Glomerular visceral epithelial cell (primary cell): ENCODE results near the gene PAPOLA.
A peak's percentile ranks its signal among the peaks of the same experiment; 100 is the strongest.
"Not testable (repeated sequence)": the region's sequence is repeated elsewhere in the genome, so short reads cannot be mapped to it uniquely, and the experiment has no call there.

ENCODE experiments used
- DNase-seq: peaks from one replicate; pipeline ENCODE4 v3.0.0-alpha.2; 2016; ENCODE audit errors: extremely low spot score

The PAPOLA gene

DNA sequence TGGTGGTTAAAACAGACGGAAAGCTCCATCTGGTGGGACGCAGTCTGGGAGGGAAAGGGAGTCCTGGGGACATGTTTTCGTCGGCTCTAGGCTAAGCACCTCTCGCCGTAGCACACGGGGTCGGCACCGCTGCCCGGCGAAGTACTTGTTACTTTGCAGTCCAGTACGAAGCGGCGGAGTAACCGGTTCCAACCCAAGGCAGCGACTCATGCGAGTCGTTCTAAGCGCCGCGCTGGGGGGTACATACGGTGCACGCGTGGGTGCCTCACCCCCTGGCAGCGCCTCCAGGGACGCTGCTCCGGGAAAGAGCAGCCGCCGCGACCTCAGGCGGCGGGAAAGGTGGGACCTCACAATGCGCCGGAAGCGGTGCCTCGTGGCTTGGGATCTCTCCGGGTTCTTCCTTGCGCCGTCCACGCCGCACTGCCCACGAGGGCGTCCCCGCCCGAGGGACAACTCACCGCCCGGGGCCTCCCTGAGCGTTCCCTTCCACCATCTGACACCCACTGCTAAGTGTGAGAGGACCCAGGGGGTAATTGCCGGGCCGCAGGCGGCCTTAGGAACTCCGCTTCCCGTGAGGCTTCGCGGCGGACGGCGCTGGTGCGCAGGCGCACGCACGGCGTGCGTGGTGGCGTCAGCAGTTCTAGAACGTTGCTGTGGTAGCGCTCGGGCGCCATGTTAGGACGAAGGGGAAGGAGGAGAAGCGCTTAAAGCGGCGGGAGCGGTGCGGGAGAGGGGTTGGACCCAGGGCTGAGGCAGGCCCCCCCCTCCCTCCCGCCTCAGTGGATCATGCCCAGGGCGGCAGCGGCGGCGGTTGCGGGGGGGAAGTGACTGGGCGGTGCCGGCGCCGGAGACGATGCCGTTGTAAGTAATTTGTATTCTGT, at the start of gene PAPOLA:
PAPOLA (plus strand) TSS at position 643 of the 881 bp plus-strand sequence; CDS start at position 854, 211 bp downstream.
- DNase-seq: peak; percentile 96

DNA sequence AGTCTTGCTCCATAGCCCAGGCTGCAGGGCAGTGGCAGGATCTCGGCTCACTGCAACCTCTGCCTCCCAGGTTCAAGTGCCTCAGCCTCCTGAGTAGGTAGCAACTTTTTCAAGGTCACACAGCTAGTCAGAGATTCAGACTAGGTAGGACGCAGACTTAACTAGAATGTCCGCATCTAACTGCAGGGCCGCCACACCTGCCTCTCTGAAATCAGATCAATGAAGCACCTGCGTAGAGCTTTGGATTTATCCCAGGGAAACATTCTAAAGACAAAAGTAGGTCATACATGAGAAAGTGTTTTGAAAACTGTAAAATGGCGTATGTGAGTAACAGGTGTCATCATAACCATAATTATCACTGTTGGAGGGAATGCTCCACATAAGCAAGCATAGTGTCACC, 49.5 kb upstream of the PAPOLA start:
- no peak for DNase-seq

DNA sequence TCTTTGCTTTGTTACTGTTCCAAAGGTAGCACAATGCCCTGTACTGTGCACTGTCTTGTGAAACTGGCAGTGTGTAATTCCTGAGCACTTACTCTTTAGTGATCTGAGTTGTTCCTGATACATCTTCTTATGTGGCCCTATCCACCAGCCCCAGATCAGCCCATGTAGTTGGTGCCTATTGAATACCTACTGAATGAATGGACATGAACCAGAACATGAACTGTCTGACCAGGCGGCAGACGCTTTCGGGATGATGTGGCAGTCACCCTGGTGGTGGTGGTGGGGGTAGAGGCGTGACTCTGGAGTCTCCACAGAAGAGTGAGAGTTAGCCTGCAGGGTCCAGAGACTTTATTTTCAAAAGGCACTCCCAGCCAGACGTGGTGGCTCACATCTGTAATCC, 46.6 kb upstream of the PAPOLA start:
- no peak for DNase-seq

DNA sequence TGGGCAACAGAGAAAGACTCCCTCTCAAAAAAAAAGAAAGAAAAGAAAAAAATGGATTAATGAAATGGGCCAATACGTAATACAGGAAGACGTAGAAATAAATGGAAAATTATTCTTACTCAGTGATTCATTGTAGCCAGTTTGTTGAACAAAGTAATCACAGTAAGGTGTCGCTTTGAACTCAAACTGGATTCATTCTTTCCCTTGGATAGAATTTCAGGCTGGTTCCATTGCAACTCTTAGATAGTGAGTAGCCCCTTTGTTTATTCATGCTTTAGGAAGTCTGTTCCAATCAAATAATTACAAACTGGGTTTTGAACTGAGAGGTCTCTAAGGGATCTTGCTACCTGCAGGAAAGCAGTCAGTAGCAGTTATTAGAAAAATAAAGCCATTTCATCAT, 42.3 kb upstream of the PAPOLA start:
- no peak for DNase-seq

DNA sequence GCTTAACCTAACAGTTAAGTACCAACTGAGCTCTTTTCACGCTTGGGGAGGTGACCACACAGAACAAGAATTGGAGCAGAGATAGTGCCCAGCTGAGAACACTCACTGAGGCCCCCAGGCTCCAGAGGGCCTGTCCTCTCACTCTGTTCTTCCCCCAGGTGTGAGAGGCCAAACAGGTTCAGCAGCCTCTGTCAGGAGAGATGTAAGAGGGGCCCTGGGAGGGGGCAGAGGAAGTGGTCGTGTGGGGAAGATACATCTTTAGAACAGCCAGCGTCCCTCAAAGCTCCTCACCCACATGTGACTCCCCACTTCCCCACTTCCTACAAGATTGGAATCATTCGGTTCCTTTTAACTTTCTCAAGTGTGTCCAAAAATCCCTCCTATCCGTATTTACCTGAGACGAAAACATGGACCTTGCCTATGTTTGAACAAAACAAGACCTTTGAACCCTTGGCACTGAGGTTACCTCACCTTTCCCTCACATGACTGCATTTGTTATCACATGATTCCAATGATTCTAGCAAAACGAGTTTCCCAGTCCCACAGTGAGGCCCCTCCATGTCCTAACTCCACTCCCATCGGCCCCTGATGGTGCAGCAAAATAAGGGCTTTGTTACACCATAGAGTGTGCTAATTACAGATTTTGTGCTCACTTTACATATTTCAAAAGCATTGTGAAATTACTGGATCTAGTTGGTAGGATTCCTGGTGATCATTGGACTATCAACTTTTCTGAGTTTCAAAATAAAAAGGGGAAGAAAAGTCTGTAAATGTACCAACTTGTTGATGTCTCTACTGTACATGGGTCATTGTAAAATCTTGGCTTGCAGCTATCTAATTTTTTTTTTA, 40.0 kb upstream of the PAPOLA start:
- DNase-seq: no peak

DNA sequence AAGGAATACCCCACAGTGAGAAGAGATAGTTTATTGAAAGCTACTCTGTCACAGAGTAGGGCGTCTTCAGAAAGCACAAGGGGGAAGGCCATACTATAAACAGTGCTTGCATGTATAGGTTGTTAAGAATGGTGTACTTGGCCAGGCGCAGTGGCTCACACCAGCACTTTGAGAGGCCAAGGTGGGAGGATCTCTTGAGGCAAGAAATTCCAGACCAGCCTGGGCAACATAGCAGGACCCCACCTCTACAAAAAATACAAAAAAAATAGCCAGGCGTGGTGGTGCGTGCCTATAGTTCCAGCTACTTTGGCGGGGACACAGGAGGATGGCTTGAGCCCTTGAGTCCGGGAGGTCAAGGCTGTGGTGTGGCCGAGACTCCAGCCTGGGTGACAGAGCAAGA, 38.0 kb upstream of the PAPOLA start:
- no peak for DNase-seq

DNA sequence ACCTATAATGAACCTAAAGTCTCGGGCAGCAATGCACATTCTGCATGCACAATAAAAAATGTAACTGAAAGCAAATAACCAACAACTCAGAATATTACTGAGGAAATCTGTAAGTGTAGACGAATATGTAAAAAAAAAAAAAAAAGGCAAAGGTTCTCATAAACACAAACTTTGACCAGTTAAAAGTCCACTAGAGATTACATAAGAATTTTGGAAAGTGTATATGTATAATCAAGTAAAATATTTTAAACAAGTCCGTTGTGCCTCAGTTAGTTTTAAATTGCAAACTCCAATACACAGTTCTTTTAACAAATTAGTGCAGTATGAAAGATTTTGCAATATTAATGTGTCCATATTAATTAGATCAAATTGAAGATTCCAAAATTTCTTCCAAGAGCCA, 35.3 kb upstream of the PAPOLA start:
- no peak for DNase-seq

DNA sequence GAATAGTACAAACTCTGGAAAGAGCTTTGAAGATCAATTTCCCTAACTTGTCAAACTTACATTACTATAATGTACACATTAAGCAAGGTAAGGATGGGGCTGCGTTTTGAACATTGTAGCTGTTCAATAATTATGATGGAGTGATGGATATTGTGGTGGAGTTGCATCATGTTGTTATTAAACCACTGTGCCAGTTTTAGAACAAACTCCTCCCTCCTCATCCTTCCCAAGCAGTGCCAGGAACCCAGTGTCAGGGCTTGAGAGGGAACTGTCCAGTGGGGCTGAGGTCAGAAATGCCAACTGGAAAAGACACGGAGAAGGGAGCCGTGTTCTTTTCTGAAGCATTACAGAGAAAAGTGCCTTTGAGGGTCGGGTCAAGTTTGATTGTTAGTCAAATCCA, 31.9 kb upstream of the PAPOLA start:
- no peak for DNase-seq

DNA sequence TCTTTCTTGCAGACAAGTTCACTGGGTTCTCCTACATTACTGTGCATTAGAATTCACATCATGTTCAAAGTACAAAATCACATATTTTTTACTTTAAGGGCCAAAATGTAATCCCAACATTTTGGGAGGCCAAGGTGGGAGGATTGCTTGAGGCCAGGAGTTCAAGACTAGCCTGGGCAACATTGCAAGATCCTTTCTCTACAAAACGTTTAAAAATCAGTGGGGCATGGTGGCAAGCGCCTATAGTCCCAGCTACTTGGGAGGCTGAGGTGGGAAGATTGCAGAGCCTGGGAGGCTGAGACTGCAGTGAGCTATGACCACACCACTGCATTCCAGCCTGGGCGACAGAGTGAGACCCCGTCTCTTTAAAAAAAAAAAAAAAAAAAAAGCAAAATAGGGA, 31.2 kb upstream of the PAPOLA start:
- not testable (repeated sequence) for DNase-seq

DNA sequence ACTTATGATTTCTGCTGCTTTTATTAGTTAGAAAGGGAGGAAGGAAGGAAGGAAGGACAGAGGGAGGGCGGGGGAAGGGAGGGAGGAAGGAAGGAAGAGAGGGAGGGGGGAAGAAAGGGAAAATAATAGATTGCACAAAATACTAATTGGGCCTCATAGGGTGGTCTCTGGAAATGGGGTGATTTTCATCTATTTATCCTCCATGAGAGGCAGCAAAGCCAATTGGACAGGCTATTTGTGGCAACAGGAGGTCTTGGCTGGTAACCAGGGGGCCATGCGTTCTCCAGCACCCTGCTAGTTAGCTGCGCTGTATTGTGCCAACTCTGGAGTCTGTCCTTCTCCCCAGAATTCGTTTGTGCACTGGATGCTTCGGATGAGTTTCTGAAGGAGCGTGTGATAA, 24.1 kb upstream of the PAPOLA start:
- no peak for DNase-seq

DNA sequence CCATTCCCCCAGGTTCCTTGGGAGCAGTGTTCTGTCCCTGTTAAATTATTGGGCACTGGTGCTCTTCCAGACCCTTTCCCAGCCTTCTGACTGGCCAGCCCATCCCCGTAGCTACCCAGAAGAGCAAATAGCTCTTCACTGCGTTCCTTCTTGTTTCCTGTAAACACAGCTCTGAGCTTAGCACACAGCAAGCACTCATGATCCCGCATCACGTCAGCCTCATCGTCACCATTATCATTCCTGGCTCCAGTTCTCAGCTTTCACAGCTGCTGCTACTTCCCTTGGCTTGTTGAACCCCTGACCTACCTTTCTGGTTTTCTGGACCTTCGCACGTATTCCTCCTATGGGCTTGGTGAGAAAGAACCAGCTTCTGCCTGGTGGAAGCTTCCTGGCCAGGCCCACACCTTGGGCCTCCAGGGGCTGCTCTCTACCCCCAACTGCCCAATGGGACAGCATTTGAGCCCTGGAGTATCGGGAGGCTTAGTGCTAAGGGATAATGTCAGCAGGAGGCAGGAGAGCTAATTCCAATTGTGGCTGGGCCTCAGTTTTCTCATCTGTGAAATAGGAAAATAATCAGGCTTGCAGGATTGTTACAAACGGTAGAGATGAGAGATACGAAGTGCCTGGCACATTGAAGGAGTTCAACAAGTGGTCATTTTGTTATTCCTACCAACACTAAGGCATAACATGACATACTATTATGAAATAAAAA, 22.6 kb upstream of the PAPOLA start:
- DNase-seq: no peak

DNA sequence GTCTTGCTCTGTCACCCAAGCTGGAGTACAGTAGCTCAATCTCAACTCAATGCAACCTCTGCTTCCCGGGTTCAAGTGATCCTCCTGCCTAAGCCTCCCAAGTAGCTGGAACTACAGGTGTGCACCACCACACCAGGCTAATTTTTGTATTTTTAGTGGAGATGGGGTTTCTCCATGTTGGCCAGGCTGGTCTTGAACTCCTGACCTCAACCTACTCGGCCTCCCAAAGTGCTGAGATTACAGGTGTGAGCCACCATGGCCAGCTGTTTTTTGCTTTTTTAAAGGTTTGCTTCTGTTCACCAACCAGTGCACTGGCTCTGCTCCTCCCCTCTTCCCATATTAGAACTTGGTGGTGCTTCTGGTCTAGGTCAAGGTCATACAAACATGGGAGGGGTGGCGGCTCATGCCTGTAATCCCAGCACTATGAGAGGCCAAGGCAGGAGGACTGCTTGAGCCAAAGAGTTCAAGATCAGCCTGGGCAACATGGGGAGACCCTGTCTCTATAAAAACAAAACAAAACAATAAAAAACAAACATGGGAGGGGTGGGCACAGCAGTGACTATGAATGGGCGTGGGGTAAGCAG, 20.4 kb upstream of the PAPOLA start:
- DNase-seq: no peak

DNA sequence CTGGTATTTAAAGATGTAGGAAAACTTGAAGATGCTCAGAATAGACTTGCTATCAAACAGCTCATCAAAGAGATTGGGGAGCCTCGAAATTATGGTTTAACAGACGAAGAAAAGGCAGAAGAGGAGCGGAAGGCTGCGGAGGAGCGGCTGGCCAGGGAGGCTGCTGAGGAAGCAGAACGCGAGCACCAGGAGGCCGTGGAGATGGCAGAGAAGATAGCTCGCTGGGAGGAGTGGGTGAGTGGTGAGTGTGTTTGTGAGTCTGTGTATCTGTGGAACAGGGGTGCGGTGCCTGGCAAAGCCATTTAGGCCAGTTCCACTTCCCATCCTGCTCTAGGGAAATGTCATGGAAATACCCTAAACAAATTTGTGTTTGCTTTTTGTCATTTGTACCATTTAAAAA, 19.2 kb upstream of the PAPOLA start:
- DNase-seq: no peak

DNA sequence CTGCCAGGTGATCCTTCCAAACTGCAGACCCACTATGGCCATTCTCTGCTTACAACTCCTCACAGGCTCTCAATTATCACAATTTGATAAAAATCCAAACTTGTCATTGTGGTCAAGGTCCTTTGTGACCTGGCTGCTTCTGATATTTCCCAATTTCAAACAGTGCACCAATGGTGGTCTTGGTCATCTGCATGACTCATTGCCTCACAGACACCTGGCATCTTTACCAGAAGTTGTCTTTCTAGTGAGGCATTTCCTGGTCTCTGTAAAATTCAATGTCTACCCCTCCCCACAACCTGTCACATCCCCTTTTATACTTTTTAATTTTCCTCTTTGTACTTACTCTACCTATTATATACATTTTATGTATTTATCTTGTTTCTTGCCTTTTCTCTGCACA, 17.8 kb upstream of the PAPOLA start:
- no peak for DNase-seq

DNA sequence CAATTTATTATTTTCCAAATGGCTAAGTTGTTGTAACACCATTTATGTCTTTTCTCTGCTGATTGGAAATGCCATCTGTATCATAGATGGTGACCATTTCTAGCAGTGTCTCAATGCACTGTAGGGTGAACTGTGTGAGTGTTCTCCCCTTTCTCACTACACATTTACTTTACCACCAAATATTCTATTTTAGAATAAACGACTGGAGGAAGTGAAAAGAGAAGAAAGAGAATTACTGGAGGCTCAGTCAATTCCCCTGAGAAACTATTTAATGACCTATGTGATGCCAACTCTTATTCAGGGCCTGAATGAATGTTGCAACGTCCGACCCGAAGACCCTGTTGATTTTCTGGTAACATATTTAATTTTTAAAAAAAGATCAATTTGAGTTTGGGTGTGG, 15.5 kb upstream of the PAPOLA start:
- DNase-seq: no peak

DNA sequence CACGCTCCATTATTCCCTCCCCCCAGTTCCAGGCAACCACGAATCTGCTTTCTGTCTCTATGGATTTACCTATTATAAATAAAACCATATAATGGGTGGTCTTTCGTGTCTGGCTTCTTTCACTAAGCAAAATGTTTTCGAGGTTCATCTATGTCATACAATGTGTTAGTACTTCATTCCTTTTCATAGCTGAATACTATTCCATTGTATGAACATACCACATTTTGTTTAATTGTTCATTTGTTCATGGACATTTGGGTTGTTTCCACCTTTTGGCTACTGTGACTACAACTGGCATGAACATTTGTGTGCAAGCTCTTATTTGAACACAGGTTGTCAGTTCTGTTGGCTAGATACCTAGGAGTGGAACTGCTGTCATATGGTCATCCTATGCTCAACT, 12.9 kb upstream of the PAPOLA start:
- no peak for DNase-seq

DNA sequence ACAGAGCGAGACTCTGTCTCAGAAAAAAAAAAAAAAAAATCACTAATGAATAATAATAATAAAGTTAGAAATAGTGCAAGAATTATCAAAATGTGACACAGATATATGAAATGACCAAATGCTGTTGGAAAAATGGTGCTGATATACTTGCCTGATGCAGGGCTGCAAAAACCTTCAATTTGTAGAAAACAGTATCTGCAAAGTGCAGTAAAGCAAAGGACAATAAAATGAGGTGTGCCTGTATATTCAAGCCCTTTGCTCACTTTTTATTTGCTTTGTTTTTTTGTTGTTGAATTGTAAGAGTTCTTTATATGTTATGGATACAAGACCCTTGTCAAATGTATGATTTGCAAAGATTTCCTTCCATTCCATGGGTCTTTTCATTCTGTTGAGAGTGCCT, 9.0 kb upstream of the PAPOLA start:
- DNase-seq: no peak

DNA sequence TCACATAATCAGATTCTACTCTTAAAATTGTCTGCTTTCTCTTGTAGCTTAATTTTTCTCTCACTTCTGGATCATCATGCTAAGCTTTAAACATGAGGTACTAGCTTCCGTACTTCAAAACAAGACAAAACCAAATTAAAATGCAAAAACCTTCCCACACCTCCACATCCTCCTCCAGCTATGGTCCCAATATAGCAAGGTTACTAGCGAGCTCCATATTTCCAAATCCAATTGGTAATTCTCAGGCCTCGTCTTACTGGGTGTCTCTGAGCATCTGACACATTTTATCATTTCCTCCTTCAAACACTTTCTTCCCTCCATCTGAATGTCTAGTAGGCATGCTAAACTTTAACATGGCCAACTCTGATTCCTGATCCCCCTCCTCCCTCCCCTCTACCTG, 7.9 kb upstream of the PAPOLA start:
- DNase-seq: no peak

DNA sequence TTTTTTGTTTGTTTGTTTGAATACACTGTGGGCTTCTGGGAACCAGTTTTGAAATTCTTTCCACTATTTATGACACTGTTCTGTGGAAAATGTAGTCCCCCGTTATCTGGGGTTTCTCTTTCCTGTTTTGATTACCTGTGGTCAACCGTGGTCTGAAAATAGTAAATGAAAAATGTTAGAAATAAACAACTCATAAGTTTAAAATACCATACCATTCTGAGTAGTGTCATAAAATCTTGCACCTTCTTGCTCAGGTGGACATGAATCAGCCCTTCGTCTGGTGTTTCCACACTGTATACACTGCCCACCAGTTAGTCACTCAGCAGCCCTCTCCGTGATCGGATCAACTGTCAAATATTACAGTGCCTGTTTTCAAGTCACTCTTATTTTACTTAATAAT, 5.1 kb upstream of the PAPOLA start:
- no peak for DNase-seq

DNA sequence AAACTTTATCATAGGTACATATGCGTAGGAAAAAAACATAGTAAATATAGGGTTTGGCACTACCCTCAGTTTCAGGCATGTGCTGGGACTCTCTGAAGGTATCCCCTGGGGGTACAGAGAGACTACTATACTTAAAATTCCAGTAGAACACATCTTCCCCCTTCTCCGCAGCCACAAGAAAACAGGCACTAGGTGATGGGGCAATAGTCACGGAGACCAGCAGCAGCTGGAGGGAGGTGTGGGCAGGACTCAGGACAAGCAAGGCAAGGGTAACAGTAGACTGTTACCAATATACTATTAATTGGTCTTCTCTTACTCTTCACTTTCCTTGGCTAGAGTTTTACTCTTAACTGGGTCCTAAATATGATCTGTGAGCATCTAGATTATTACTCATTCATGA, 4.6 kb upstream of the PAPOLA start:
- no peak for DNase-seq

DNA sequence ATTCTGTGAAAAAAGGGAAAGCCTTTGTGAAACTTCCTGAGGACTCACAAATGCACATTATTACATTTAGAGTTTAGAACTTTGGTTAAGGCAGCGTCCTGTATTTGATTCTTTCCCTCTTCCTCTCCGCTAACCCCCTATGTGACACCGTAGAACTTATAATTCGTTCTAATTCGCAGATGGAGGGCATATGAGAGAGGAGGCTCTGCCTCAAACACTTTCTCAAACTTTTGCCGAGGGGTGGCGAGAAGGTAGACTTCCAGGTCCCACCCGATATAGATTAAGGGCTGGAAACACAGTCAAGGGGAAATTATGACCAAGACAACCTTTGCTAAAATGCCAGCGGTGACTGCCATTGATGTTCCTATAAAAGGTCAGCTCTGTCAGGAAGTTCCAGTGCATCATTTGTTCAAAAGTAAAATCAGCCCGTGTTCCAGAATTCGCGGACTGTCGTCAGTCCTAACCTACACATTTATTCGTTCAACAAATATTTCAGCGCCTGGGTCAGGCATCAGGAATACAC, 904 bp upstream of the PAPOLA start:
- peak; percentile 5 for DNase-seq
